GM10266 (cell line): ENCODE data around the gene TENM3.

Source experiments
- DNase-seq: peaks from one replicate; pipeline ENCODE4 v3.0.0; 2012; ENCODE audit errors: extremely low spot score
- TF ChIP-seq, protein P1 (sequence below): IDR thresholded peaks from 2 replicates; pipeline ENCODE4 v1.5.1; 2012; ENCODE audit warnings: mild to moderate bottlenecking, low read depth; ENCODE audit not compliant: control insufficient read depth, insufficient read depth; ENCODE audit errors: missing control alignments

TENM3 gene

GRCh38 chr4:182454440-182455013 lies 211.3 kb downstream of the TENM3 start:
- TF ChIP-seq, protein P1, sequence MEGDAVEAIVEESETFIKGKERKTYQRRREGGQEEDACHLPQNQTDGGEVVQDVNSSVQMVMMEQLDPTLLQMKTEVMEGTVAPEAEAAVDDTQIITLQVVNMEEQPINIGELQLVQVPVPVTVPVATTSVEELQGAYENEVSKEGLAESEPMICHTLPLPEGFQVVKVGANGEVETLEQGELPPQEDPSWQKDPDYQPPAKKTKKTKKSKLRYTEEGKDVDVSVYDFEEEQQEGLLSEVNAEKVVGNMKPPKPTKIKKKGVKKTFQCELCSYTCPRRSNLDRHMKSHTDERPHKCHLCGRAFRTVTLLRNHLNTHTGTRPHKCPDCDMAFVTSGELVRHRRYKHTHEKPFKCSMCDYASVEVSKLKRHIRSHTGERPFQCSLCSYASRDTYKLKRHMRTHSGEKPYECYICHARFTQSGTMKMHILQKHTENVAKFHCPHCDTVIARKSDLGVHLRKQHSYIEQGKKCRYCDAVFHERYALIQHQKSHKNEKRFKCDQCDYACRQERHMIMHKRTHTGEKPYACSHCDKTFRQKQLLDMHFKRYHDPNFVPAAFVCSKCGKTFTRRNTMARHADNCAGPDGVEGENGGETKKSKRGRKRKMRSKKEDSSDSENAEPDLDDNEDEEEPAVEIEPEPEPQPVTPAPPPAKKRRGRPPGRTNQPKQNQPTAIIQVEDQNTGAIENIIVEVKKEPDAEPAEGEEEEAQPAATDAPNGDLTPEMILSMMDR: no peak
- DNase-seq: no peak

DNA sequence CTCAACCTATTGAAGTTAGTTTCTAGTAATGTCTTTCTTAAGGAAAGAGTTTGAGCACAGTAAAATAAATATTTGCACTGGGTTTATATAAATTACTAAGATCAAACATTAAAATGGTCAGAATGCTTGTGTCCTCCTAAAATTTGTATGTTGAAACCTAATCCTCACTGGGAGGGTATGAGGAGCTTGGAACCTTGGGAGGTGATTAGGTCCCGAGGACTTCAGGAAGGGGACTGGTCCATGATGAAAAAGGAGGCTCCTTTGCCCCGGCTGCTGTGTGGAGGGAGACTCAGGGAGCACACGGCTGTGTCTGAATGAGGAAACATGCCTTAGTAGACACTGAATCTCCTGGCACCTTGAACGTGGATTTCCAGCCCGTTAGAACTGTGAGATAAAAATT lies 221.9 kb downstream of the TENM3 start:
- no peak for DNase-seq
- TF ChIP-seq, protein P1: no peak

DNA sequence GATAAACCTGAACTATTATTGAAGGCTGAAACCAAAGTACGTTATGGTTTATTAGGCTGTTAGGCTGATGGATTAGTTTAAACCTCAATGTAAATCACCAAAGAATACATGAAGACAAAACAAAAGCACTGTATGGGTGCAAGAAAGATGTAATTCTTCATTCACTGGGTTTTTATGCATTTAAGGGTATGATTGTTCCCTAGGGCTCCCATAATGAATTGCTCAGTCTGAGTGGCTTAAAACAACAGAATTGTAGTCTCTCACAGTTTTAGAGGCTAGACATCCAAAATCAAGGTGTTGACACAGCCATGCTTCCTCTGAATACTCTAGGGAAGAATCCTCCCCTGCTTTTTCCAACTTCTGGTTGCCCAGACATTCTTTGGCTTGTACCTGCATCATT lies 222.8 kb downstream of the TENM3 start:
- DNase-seq: no peak

GRCh38 chr4:182470215-182470614 lies 227.0 kb downstream of the TENM3 start:
- DNase-seq: no peak

More for the DNA sequence above, 222.8 kb downstream of the TENM3 start:
- TF ChIP-seq, protein P1: no peak

DNA sequence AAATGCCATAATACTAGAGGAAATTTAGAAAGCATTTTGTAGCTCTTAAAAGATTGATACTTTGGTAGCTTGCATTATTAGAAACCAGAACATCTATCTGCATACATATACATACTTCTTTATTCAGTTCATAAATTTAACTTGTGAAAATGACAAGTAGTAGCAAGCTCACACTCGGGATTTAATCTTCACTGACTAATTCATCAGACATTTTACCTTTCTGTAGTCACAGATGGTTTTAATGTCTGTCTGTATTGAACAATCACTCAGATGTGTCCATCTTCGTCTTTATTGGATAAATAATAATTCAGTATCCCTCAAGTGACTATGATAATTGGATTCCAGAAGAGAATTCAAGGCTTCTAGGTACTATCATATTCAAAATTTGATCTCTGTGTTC lies 232.3 kb downstream of the TENM3 start:
- DNase-seq: no peak
- TF ChIP-seq, protein P1: no peak

More at GRCh38 chr4:182470215-182470614, 227.0 kb downstream of the TENM3 start:
- TF ChIP-seq, protein P1: no peak

GRCh38 chr4:182478475-182478874 lies 235.3 kb downstream of the TENM3 start:
- DNase-seq: peak; percentile 24
- TF ChIP-seq, protein P1: peak; percentile 43

GRCh38 chr4:182483685-182484084 lies 240.5 kb downstream of the TENM3 start:
- TF ChIP-seq, protein P1: no peak
- DNase-seq: no peak
